ENCODE data around the gene AKT2.

Gene AKT2

DNA sequence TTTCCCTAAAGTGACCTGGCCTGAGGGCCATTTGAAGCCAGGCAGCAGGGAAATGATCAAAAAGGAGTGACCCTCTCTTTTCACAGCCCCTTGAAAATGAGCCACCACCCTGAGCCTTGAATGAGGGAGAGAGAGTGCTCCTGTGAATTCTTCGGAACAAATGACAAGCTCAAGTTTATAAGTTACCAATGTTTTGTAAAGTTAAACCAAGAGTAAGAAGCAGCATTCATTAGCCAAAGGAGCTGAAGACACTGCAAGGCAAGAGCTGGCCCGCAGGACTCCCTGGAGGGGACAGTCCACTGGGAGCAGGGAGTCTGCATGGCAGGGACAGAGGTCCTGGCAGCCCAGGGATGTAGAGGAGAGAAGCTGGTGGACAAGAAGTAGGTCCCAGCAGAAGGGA lies 42.0 kb downstream of the AKT2 start:
- intact Hi-C loops (cut with DNase I): no loop called here
- no peak for DNase-seq

GRCh38 chr19:40242480-40242879 lies 42.7 kb downstream of the AKT2 start:
- intact Hi-C loops (cut with DNase I): no loop called here
- DNase-seq: peak in 1 of 42 donors; percentile 17

DNA sequence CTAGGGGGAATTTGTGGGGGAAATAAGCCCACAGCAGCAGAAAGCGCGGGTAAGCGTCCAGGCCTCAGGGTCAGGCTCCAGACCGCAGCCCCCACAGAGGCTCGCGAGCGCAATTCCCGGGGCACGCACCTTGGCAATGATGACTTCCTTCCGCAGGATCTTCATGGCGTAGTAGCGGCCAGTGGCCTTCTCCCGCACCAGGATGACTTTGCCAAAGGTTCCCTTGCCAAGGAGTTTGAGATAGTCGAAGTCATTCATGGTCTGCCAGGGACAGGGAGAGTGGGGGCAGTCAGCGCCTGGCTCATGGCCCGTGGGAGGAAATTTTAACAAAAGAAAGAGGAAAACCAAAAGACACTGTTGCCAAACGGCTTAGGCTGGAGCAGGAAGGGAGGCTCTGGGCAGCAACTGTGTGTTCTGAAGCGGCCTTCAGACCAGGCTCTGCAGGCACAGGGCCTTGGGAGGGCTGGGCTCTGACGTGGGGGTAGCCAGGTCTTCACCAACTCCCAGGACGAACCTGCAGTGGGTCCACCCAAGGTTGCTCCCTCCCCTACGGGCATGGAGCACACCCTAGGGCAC lies 43.2 kb downstream of the AKT2 start:
- peak; percentile 61 to 94 (median 81) for DNase-seq
- intact Hi-C loops (cut with DNase I): no loop called here

DNA sequence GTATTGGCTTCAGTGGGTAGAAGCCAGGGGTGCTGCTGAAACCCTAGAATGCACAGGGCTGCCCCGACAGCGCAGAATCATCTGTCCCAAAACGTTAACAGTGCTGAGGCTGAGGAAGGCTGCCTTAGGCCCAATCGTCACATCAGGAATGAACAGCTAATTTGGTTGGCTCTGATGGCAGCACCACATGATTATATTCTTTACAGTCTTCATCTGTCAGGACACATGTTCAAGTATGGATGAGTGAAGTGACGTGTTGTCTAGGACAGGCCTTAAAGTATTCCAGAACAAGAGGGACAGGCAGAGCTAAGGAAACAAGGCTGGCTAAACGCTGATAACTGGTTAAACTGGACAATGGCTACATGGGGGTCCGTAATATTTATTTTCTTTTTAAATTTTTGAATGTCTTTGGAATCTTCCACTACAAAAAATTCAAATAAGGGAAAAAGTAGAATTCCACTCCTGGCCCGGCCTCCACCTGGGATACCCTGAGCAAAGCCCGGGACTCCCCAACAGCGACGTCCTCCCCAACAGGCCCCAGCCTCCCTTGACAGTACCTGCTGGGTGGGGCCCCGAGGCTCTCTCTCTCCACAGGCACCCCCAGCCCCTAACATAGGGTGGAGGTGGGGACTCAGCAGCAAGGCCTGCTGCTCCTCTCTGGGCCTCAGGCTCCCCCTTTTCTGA lies 43.9 kb downstream of the AKT2 start:
- no peak for DNase-seq
- intact Hi-C loops (cut with DNase I): no loop called here

- no peak for DNase-seq
- intact Hi-C loops (cut with DNase I): no loop called here
Measured at GRCh38 chr19:40240332-40240731, 44.8 kb downstream of the AKT2 start.

DNA sequence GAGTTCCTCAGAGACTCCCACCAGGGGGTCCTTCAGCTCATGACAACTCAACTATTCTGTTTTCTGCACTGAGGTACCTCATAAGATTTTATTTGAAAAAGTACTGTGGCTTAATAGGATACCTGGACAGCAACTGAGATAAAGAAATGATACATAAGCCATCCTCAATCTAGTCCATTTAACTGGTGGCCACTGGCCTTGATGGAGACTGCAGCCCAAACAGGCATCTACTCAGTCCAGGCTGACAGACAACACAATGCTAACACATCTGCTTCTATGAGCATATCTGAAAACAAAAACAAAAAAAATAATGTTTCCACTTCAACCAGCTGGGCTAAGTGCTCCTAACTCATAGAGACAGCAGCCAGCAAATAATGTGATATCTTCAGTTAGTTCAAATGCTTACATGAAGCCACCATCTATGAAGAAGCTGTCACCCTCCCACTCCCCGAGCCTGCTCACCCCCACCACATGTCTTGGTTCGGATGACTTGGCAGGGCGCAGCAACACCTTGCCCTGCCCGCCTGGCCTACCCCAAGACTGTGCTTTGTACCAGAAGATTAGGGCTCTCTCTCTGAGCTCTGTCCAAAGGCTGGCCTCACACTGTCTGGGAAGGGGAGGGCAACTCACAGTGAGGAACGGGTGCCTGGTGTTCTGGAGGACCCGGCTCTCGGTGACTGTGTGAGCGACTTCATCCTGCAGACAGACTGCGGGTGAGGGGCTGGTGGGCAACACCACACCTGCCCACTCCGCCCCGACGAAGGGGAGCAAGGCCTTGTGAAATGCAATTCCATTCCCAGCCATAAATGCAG lies 45.5 kb downstream of the AKT2 start:
- DNase-seq: peak in 12 of 42 donors; percentile 26 to 67 (median 52)
- intact Hi-C loops (cut with DNase I): no loop called here

DNA sequence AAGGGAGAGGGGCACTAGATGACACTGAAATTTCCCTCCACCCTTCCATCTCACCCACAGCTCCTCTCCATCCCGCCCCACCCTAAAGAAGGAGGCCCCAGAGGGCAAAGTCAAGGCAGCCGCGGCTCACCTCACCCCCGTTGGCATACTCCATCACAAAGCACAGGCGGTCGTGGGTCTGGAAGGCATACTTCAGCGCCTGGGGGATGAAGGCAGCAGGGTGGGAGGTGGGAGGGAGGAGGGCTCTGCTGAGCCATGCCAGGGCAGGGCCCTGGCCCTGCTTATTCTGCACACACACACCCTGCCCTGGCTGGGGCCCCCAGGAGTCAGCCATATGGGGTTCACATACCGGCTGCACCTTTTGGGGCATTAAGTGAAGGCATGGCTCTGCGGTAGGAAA lies 46.4 kb downstream of the AKT2 start:
- intact Hi-C loops (cut with DNase I): no loop called here
- no peak for DNase-seq

DNA sequence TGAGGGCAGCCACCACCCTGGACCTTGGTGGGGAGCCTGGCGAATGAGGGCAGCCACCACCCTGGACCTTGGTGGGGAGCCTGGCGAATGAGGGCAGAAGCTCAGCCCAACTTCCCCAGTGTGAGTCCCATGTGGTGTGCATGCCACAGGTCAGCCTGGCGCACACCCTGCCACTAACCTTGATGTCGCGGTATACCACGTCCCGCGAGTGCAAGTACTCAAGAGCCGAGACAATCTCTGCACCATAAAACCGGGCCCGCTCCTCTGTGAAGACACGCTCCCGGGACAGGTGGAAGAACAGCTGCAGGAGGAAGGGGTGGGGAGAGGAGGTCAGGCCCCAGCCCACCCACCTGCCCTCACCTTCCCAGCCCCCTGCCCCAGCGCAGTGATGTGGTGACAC lies 47.4 kb downstream of the AKT2 start:
- DNase-seq: no peak
- intact Hi-C loops (cut with DNase I): no loop called here

- intact Hi-C loops (cut with DNase I): no loop called here
- no peak for DNase-seq
Measured at GRCh38 chr19:40236366-40236765, 48.8 kb downstream of the AKT2 start.

GRCh38 chr19:40236026-40236355 lies 49.2 kb downstream of the AKT2 start:
- intact Hi-C loops (cut with DNase I): no loop called here
- DNase-seq: no peak

GRCh38 chr19:40235238-40236025 lies 49.7 kb downstream of the AKT2 start:
- intact Hi-C loops (cut with DNase I): no loop called here
- no peak for DNase-seq

DNA sequence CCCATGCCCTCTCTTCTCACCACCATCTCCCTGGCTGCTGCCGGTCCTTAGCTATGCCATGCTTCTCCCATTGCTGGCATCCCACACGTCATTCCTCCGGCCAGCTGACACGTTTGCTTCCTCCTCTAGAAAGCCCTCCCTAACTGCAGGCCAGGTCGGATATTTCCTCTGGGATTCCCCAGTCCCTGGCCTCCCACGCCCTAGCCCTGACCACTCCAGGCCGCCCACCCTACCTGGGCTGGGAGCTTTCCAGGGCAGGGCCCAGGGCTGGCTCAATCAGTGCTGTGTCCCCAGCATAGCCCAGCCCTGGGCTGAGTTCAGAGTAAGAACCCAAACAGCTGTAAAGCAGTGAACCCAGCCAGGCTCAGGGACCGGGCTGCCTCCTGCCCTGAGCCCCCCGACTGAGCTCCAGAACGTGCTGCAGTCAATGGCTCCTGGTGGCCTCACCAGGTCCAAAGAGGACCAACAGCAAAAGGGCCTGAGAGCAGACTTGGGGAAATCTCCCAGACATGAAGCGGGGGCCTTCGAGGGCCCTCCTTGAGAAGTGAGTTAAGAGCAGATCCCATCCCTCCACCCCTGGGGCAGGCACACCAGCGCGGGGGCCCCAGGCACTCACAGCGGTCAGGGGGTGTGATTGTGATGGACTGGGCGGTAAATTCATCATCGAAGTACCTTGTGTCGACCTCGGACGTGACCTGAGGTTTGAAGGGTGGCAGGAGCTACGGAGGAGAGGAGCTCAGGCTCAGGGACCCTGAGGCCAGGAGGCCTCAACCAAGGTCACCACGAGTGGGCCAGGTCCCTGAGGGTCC lies 50.5 kb downstream of the AKT2 start:
- no peak for DNase-seq

GRCh38 chr19:40233811-40234389 lies 51.2 kb downstream of the AKT2 start:
- DNase-seq: no peak

More for the DNA sequence above, 50.5 kb downstream of the AKT2 start:
- intact Hi-C loops (cut with DNase I): loop anchor here (5.0 kb wide), 1 partner anchor 48 kb away; no protein-coding TSS in a partner anchor

DNA sequence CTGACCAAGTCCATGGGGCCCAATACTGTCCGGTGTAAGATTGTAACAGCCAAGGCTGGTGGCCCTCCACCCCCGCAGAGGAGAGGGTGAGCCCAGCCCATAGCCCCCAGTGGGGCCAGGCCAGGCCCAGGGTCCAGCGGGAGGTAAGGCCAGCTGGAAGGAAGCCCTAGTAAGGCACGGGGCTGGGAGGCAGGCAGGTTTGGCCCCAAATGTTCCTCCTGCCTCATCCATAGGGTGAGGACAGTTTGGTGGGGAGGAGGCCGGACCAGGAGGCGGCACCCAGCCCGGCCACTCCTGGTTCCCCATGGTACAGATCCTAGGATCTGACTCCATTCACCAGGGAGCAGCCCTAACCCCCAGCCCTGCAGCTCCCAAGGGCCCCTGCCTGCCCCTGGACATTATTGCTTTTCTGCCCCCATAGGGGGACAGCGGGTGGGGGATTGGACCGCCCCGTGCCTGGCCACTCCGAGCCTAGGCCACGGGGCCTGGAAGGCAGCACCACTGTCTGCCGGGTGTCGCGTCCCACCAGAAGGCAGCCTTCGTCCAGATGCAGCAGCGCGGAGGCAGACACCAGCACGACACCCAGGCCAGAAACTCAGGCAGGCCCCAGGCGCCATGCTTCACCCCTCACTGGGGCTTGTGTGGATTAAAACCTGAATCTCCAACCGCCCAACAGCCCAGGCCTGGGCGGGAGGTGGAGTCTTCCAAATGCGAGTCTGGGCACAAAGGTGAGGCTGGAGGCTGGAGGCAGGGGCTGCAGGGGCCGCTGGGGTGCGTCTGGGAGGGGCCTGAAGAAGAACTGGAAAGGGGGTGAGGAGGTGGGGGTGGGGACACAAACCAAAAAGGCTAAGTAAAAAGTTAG lies 52.0 kb downstream of the AKT2 start:
- DNase-seq: no peak
- intact Hi-C loops (cut with DNase I): loop anchor here (5.0 kb wide), 1 partner anchor 49 kb away; no protein-coding TSS in a partner anchor

More at GRCh38 chr19:40233811-40234389, 51.2 kb downstream of the AKT2 start:
- intact Hi-C loops (cut with DNase I): loop anchor here (5.0 kb wide), 1 partner anchor 48 kb away; no protein-coding TSS in a partner anchor

DNA sequence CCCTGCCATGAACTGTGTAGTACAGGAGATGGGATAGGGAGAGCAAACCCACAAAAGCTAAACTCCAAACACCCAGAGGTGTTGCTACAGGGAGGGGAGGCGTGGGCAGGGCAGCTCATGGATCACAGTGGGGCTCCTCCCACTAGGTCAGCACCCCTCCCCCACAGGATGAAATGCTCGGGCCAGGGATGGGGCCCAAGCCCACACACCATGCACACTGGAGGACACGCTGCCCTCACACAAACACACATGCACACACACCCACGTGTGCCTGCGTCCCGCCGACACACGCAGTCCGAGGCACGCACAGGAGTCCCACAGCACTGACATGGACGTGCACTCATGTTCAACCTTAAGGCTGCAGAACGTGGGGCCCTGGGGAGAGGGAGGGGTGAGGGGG lies 52.7 kb downstream of the AKT2 start:
- intact Hi-C loops (cut with DNase I): loop anchor here (5.0 kb wide), 1 partner anchor 50 kb away; no protein-coding TSS in a partner anchor
- DNase-seq: no peak

- intact Hi-C loops (cut with DNase I): loop anchor here (5.0 kb wide), 1 partner anchor 51 kb away; no protein-coding TSS in a partner anchor
- DNase-seq: no peak
Measured at GRCh38 chr19:40231544-40232424, 53.4 kb downstream of the AKT2 start.
